ENCODE data around the gene RBM17.

GRCh38 chr10:6091630-6092029, 2.8 kb downstream of the RBM17 start:
- TF ChIP-seq POLR2A (IDR thresholded peaks at IDR 0.05; ENCODE audit: low read depth, low read length) (no peak), TAF1 (IDR thresholded peaks at IDR 0.05; ENCODE audit: borderline replicate concordance, low read depth, low read length) (no peak), POLR2AphosphoS5 (IDR thresholded peaks at IDR 0.05; ENCODE audit: low read depth, low read length) (no peak)

Measured in GM12892 (cell line).